DOHH2 (cell line): ENCODE results near the gene FASLG.

Experiments used
- EZH2phosphoT487 ChIP-seq: fragments of 200-600 bp; sonication (generic); IDR thresholded peaks from 2 replicates; pipeline ENCODE4 v1.6.1; 2017; ENCODE audit warnings: borderline replicate concordance, mild to moderate bottlenecking, antibody characterized with exemption, low read length, moderate library complexity, mixed read lengths
- TF ChIP-seq, protein P1 (sequence below): fragments of 200-600 bp; sonication (generic); IDR thresholded peaks from one replicate; pipeline ENCODE4 v1.5.1; 2014; ENCODE audit warnings: antibody characterized with exemption, mild to moderate bottlenecking, low read depth, low read length; ENCODE audit not compliant: poor library complexity, severe bottlenecking

DNA sequence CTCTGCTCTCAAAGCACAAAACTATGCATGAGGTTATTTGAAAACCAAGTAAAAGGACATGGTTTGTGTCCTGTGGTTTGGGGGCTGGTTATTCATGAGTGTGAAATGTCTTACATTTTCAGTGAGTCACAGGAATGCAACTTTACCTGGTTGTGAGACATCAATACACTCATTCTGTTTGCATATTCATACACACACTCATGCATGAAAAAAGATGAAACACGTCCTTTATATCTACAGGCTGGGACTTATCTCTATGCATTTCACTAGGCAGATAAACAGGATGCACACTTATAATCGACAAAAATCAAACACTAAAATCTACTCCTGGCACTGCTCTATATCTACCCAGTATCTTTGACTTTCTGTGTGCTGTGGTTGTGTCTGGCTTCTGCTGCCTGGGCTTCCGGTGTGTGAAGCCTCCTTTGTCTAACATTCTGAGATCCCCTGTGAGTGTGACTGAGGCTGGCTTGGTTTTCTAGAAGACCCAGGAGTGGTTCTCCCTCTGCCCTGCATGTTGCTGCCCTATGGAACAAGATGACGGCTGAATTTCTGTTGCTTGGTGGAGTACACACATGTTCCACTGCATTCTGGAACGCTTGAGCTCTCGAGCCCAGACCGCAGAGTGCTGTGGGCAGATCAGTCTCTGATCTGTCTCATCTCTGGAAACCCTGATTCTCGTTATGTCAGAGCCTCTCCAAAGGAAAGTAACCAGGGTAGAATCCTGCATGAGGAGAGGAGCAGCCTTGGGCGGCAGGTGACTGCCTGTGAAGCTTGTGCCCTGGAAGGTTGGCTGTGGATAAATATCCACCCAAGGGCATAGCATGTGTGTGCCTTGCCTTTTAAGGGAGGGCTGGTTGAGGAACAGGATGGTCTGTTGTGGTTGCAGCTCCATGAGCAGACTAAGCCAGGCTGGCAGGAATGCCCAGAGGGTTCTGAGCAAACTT, 19.7 kb upstream of the FASLG start:
- TF ChIP-seq, protein P1, sequence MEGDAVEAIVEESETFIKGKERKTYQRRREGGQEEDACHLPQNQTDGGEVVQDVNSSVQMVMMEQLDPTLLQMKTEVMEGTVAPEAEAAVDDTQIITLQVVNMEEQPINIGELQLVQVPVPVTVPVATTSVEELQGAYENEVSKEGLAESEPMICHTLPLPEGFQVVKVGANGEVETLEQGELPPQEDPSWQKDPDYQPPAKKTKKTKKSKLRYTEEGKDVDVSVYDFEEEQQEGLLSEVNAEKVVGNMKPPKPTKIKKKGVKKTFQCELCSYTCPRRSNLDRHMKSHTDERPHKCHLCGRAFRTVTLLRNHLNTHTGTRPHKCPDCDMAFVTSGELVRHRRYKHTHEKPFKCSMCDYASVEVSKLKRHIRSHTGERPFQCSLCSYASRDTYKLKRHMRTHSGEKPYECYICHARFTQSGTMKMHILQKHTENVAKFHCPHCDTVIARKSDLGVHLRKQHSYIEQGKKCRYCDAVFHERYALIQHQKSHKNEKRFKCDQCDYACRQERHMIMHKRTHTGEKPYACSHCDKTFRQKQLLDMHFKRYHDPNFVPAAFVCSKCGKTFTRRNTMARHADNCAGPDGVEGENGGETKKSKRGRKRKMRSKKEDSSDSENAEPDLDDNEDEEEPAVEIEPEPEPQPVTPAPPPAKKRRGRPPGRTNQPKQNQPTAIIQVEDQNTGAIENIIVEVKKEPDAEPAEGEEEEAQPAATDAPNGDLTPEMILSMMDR = no peak
- no peak for TF ChIP-seq EZH2phosphoT487
